ENCODE measurements around the gene VSTM2L.

The VSTM2L gene

DNA sequence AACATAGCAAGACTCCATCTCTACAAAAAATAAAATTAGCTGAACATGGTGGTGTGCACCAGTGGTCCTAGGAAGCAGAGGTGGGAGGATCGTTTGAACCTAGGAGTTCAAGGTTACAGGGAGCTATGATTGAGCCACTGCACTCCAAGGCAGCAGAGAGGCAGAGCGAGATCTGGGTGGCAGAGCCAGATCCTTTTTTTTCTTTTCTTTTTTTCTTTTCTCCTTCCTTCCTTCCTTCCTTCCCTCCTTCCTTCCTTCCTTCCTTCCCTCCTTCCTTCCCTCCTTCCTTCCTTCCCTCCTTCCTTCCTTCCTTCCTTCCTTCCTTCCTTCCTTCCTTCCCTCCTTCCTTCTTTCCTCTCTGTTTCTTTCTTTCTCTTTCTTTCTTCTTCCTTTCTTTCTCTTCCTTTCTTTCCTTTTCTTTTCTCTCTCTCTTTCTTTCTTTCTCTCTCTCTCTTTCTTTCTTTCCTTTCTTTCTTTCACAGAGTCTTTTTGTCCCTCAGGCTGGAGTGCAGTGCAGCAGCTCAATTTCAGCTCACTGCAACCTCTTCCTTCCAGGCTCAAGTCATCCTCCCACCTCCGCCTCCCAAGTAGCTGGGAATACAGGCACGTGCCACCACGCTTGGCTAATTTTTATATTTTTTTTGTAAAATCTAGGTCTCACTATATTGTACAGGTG is 9.2 kb upstream of the VSTM2L start:
- Histone ChIP-seq H4K20me1 (ENCODE audit: insufficient read depth, low read length) (no peaks in the 10 kb centered on the region), H3K4me2 (ENCODE audit: low read length) (no peak overlapping the region), H3K79me2 (ENCODE audit: insufficient read depth, low read length) (no peaks in the 10 kb centered on the region), H2AFZ (ENCODE audit: low read length) (no peak overlapping the region), H3K9me3 (ENCODE audit: low read length) (no peaks in the 10 kb centered on the region), H3K4me1 (ENCODE audit: insufficient read depth, low read length, severe bottlenecking) (no peaks in the 10 kb centered on the region), H3K27me3 (ENCODE audit: insufficient read depth, low read length) (no peaks in the 10 kb centered on the region), H3F3A (ENCODE audit: insufficient read depth, low read length) (no peaks in the 10 kb centered on the region), H3K27ac (ENCODE audit: low read depth, low read length, poor library complexity, severe bottlenecking) (no peak overlapping the region), H3K9ac (ENCODE audit: low read length) (no peak overlapping the region), H3K36me3 (ENCODE audit: insufficient read depth, low read length) (no peaks in the 10 kb centered on the region), H3K4me3 (ENCODE audit: low read depth, low read length, poor library complexity, severe bottlenecking) (no peak overlapping the region), H3K9me2 (ENCODE audit: low read depth, low read length) (no peaks in the 10 kb centered on the region)
- TF ChIP-seq CTCF (IDR thresholded peaks at IDR 0.05; ENCODE audit: low read length) (no peak), EZH2 (IDR thresholded peaks at IDR 0.05; ENCODE audit: borderline replicate concordance, low read length) (no peak)

DNA sequence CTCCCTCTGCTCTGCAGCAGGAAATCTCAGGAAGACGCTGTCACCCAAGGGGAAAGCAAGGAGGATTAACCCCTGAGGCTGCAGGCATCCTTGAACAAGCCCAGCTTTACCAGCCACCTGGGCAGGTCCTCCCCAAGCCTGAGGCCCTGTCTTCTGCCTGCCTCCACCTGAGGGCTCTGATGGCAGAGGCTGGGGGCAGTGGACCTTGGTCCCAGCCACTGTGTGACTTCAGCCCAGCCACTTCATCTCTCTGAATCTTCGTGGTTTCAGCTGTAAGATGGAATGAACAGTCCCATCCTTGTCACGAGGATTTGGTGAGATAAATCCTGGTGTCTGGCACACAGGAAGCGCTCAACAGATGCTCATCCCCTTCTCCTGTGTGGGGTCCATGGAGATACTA is 8.5 kb upstream of the VSTM2L start:
- no peaks in the 10 kb centered on the region for H4K20me1 ChIP-seq (ENCODE audit: insufficient read depth, low read length)
- no peaks in the 10 kb centered on the region for H3K79me2 ChIP-seq (ENCODE audit: insufficient read depth, low read length)
- no peaks in the 10 kb centered on the region for H3K36me3 ChIP-seq (ENCODE audit: insufficient read depth, low read length)
- H3K9me2 ChIP-seq (ENCODE audit: low read depth, low read length): no peaks in the 10 kb centered on the region
- no peak overlapping the region for H3K4me2 ChIP-seq (ENCODE audit: low read length)
- TF ChIP-seq CTCF (IDR thresholded peaks at IDR 0.05; ENCODE audit: low read length) (no peak), EZH2 (IDR thresholded peaks at IDR 0.05; ENCODE audit: borderline replicate concordance, low read length) (no peak)
- H3K27me3 ChIP-seq (ENCODE audit: insufficient read depth, low read length): no peaks in the 10 kb centered on the region
- H3K4me3 ChIP-seq (ENCODE audit: low read depth, low read length, poor library complexity, severe bottlenecking): no peak overlapping the region
- H3K9me3 ChIP-seq (ENCODE audit: low read length): no peaks in the 10 kb centered on the region
- H3K27ac ChIP-seq (ENCODE audit: low read depth, low read length, poor library complexity, severe bottlenecking): no peak overlapping the region
- no peak overlapping the region for H2AFZ ChIP-seq (ENCODE audit: low read length)
- no peak overlapping the region for H3K9ac ChIP-seq (ENCODE audit: low read length)
- H3F3A ChIP-seq (ENCODE audit: insufficient read depth, low read length): no peaks in the 10 kb centered on the region
- no peaks in the 10 kb centered on the region for H3K4me1 ChIP-seq (ENCODE audit: insufficient read depth, low read length, severe bottlenecking)

DNA sequence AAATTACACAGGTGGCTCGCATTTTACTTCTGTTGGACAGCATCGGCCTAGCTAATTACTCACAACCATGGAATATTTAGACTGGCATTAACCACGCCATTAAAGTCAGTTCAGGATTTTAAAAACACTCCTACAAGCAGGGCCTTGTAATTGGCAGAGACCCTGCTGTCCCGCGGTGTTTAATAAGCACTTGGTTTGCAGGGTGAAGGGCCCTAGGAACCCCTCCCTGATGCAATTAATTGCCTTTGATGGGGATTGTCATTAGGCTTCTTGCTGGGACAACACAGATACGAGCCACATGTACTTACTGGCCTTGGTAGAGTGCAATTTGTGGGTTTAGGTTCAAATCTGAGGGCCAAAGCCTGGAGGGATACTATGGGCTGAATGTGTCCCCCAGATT is 7.8 kb upstream of the VSTM2L start:
- H3K27me3 ChIP-seq (ENCODE audit: insufficient read depth, low read length): no peaks in the 10 kb centered on the region
- no peaks in the 10 kb centered on the region for H4K20me1 ChIP-seq (ENCODE audit: insufficient read depth, low read length)
- no peaks in the 10 kb centered on the region for H3K9me2 ChIP-seq (ENCODE audit: low read depth, low read length)
- H3K9ac ChIP-seq (ENCODE audit: low read length): no peak overlapping the region
- H3K4me3 ChIP-seq (ENCODE audit: low read depth, low read length, poor library complexity, severe bottlenecking): no peak overlapping the region
- no peak overlapping the region for H3K27ac ChIP-seq (ENCODE audit: low read depth, low read length, poor library complexity, severe bottlenecking)
- no peaks in the 10 kb centered on the region for H3K9me3 ChIP-seq (ENCODE audit: low read length)
- no peaks in the 10 kb centered on the region for H3F3A ChIP-seq (ENCODE audit: insufficient read depth, low read length)
- H3K4me2 ChIP-seq (ENCODE audit: low read length): no peak overlapping the region
- TF ChIP-seq CTCF (IDR thresholded peaks at IDR 0.05; ENCODE audit: low read length) (no peak), EZH2 (IDR thresholded peaks at IDR 0.05; ENCODE audit: borderline replicate concordance, low read length) (no peak)
- H3K4me1 ChIP-seq (ENCODE audit: insufficient read depth, low read length, severe bottlenecking): no peaks in the 10 kb centered on the region
- no peaks in the 10 kb centered on the region for H3K79me2 ChIP-seq (ENCODE audit: insufficient read depth, low read length)
- H3K36me3 ChIP-seq (ENCODE audit: insufficient read depth, low read length): no peaks in the 10 kb centered on the region
- no peak overlapping the region for H2AFZ ChIP-seq (ENCODE audit: low read length)

Measured in OCI-LY1 (cell line).